Thyroid gland (tissue), 4 donors: Measurements from ENCODE around the gene SRSF2. TPM values are rescaled to one million over a fixed set of nuclear protein-coding genes. Genes with fewer than 3 reads are reported as not detected.
"Not testable (repeated sequence)": the region's sequence is repeated elsewhere in the genome, so short reads cannot be mapped to it uniquely, and the experiment has no call there.

Source experiments
- DNase-seq, 2 donors: peaks; one replicate each; pipeline ENCODE4 v3.0.0-alpha.2; 2019
- H3K27ac ChIP-seq, 3 donors: fragments of 200-600 bp; sonication (generic); 1 replicate in 2 of 3; 2 replicates in 1 of 3; pipeline ENCODE4 v1.5.1; 2016 to 2019; ENCODE audit warnings: mild to moderate bottlenecking in 1 of 3, moderate library complexity in 1 of 3
- H3K27me3 ChIP-seq: fragments of 200-600 bp; sonication (generic); one replicate; pipeline ENCODE4 v1.5.1; 2019
- H3K36me3 ChIP-seq, 2 donors: fragments of 200-600 bp; sonication (generic); one replicate each; pipeline ENCODE4 v1.5.1; 2016 to 2019
- H3K4me1 ChIP-seq, 2 donors: fragments of 200-600 bp; sonication (generic); one replicate each; pipeline ENCODE4 v1.5.1; 2017 to 2019
- H3K4me3 ChIP-seq, 3 donors: fragments of 200-600 bp; sonication (generic); replicated peaks in 1 of 3; 1 replicate in 2 of 3; 2 replicates in 1 of 3; pipeline ENCODE4 v1.5.1; 2016; ENCODE audit warnings: mild to moderate bottlenecking in 1 of 3
- H3K9me3 ChIP-seq: fragments of 200-600 bp; sonication (generic); one replicate; pipeline ENCODE4 v1.5.1; 2017
- CTCF ChIP-seq, 6 experiments: fragments of 200-600 bp in 3 of 6; fragments of 450-650 bp in 3 of 6; sonication (generic) in 3 of 6; IDR thresholded peaks; one replicate each; pipeline ENCODE4 v1.5.1; 2016 to 2019; ENCODE audit warnings: antibody characterized with exemption in 6 of 6, mild to moderate bottlenecking in 2 of 6, inconsistent platforms in 1 of 6, moderate library complexity in 1 of 6
- POLR2A ChIP-seq, 2 donors: fragments of 450-650 bp; IDR thresholded peaks; one replicate each; pipeline ENCODE4 v1.6.1; 2017; ENCODE audit warnings: antibody characterized with exemption in 2 of 2, mild to moderate bottlenecking in 2 of 2, moderate library complexity in 1 of 2
- WGBS, 2 donors: methylation state at CpG; one replicate each; pipeline ENCODE4 v1.1.5; 2017; 5-methylcytosine and 5-hydroxymethylcytosine counted together
- intact Hi-C: fragments of 100-400 bp; cut with DNase I; formaldehyde crosslinking; loops from one replicate; pipeline ENCODE4 v1.15.1; 2023
- total RNA-seq, 4 donors: library from RNA; depleted of rRNA; stranded (reverse); fragments of >200 nt; gene quantifications; one replicate each; pipeline ENCODE4 v1.2.3, GENCODE V29; 2016

The SRSF2 gene
- total RNA-seq, 4 donors from 2014 or later: 269 to 614 (median 400) TPM

- TF ChIP-seq POLR2A (IDR thresholded peaks at IDR 0.05) (no peak), CTCF (IDR thresholded peaks at IDR 0.05) (no peak)
- Histone ChIP-seq H3K4me3 (no peak overlapping the region), H3K36me3 (peaks cover 12 to 27% of the 10 kb centered on the region in 2 donors), H3K27ac (no peak overlapping the region), H3K27me3 (no peaks in the 10 kb centered on the region), H3K4me1 (no peaks in the 10 kb centered on the region), H3K9me3 (no peaks in the 10 kb centered on the region)
- DNase-seq: no peak
- intact Hi-C loops: no loop called here
- WGBS, 2 donors: 79 to 87% methylated on average over 9 of the region's 9 CpGs
Measured at GRCh38 chr17:76747716-76748363, 10.7 kb upstream of the SRSF2 start.

- not testable (repeated sequence) for H3K4me1 ChIP-seq
- H3K36me3 ChIP-seq: peaks cover 16 to 36% of the 10 kb centered on the region in 2 donors
Measured at GRCh38 chr17:76745785-76746184, 8.7 kb upstream of the SRSF2 start.

GRCh38 chr17:76744747-76745146 is 7.6 kb upstream of the SRSF2 start:
- H3K4me1 ChIP-seq: no peaks in the 10 kb centered on the region
- no peak for TF ChIP-seq CTCF (IDR thresholded peaks at IDR 0.05)
- TF ChIP-seq POLR2A (IDR thresholded peaks at IDR 0.05): no peak
- no peak for DNase-seq
- intact Hi-C loops: no loop called here
- H3K27ac ChIP-seq: no peak overlapping the region
- H3K27me3 ChIP-seq: no peaks in the 10 kb centered on the region
- peaks cover 16 to 36% of the 10 kb centered on the region in 2 donors for H3K36me3 ChIP-seq
- H3K4me3 ChIP-seq: no peak overlapping the region
- no peaks in the 10 kb centered on the region for H3K9me3 ChIP-seq
- WGBS, 2 donors: 100% methylated on average over 2 of the region's 2 CpGs

More at GRCh38 chr17:76745785-76746184, 8.7 kb upstream of the SRSF2 start:
- H3K27ac ChIP-seq, H3K9me3 ChIP-seq, intact Hi-C loops, H3K4me3 ChIP-seq, DNase-seq, H3K27me3 ChIP-seq: not testable (repeated sequence)
- WGBS, 2 donors: 94 to 96% methylated on average over 6 of the region's 6 CpGs

GRCh38 chr17:76742958-76743357 is 5.8 kb upstream of the SRSF2 start:
- H3K36me3 ChIP-seq: peaks cover 16 to 36% of the 10 kb centered on the region in 2 donors
- no peak overlapping the region for H3K4me3 ChIP-seq
- no peak for DNase-seq
- no peak for TF ChIP-seq POLR2A (IDR thresholded peaks at IDR 0.05)
- TF ChIP-seq CTCF (IDR thresholded peaks at IDR 0.05): no peak
- no peaks in the 10 kb centered on the region for H3K9me3 ChIP-seq
- H3K27me3 ChIP-seq: no peaks in the 10 kb centered on the region
- H3K4me1 ChIP-seq: peaks cover 8 to 10% of the 10 kb centered on the region in 2 donors
- intact Hi-C loops: no loop called here
- H3K27ac ChIP-seq: no peak overlapping the region

GRCh38 chr17:76740329-76741118 is 3.4 kb upstream of the SRSF2 start:
- no peak for DNase-seq
- WGBS, 2 donors: 74 to 82% methylated on average over 5 of the region's 5 CpGs
- TF ChIP-seq CTCF (IDR thresholded peaks at IDR 0.05): no peak
- TF ChIP-seq POLR2A (IDR thresholded peaks at IDR 0.05): no peak
- intact Hi-C loops: no loop called here
- no peak overlapping the region for H3K27ac ChIP-seq
- H3K4me3 ChIP-seq: no peak overlapping the region
- H3K36me3 ChIP-seq: peaks cover 20 to 27% of the 10 kb centered on the region in 2 donors
- no peaks in the 10 kb centered on the region for H3K27me3 ChIP-seq
- peaks cover 10 to 13% of the 10 kb centered on the region in 2 donors for H3K4me1 ChIP-seq
- no peaks in the 10 kb centered on the region for H3K9me3 ChIP-seq

GRCh38 chr17:76739568-76740115 is 2.5 kb upstream of the SRSF2 start:
- H3K4me1 ChIP-seq: peaks cover 19 to 21% of the 10 kb centered on the region in 2 donors
- H3K9me3 ChIP-seq, H3K27ac ChIP-seq, intact Hi-C loops, H3K27me3 ChIP-seq, H3K4me3 ChIP-seq, DNase-seq: not testable (repeated sequence)
- 90 to 91% methylated on average over 17 of the region's 17 CpGs for WGBS, 2 donors
- H3K36me3 ChIP-seq: peaks cover 24% of the 10 kb centered on the region in 2 donors
